RPMI7951 (cell line): ENCODE results near the gene RBFOX1. TPM values are rescaled to one million over a fixed set of nuclear protein-coding genes. Genes with fewer than 3 reads are reported as not detected.

Experiments
- DNase-seq: peaks from one replicate; pipeline ENCODE4 v3.0.0-alpha.2; 2012; ENCODE audit warnings: low read depth
- total RNA-seq: library from RNA; depleted of rRNA; stranded (reverse); fragments of >200 nt; shearing (Covaris generic); gene quantifications from 2 replicates; pipeline ENCODE4 v1.2.3, GENCODE V29; 2014

RBFOX1 gene
- total RNA-seq, 1 experiment from 2014 or later, result under 0.01 TPM

DNA sequence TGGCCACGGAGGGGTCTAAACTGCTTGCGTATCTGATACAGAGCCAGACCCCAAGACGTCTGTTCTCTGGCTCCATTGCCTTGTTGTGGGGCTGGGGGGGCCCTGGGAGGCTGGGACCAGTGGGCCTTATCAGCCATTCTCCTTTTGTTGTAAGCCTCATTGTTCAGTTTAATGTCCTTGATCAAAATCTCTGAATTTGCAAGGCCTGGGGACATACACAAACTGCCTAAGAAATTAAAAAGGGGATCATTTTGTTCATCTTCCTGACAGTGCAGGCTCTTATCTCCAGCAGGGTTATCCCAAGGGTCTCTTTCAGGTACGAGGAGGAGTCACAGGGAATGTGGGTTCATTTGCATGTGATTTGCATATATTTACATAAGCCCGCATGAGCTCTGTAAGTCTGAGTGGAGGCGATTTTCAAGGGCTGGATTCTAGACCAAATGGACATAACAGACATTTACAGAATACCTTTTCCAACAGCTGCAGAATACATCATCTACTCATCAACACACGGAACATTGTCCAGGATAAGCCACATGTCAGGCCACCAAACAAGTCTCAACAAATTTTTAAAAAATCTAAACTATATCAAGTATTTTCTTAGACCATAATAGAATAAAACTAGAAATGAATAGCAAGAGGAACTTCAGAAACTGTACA lies 269.8 kb downstream of the RBFOX1 start:
- DNase-seq, result no peak

DNA sequence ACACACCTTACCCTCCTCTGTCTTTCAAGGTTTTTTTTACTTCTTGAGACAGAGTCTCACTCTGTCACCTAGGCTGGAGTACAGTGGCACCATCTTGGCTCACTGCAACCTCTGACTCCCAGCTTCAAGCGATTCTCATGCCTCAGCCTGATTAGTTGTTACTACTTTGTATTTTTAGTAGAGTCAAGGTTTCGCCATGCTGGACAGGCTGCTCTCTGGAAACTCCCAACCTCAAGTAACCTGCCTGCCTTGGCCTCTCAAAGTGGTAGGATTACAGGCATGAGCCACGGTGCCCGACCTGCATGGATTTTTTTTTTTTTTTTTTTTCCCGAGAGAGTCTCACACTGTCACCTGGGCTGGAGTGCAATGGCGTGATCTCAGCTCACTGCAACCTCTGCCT lies 273.2 kb downstream of the RBFOX1 start:
- no peak for DNase-seq

DNA sequence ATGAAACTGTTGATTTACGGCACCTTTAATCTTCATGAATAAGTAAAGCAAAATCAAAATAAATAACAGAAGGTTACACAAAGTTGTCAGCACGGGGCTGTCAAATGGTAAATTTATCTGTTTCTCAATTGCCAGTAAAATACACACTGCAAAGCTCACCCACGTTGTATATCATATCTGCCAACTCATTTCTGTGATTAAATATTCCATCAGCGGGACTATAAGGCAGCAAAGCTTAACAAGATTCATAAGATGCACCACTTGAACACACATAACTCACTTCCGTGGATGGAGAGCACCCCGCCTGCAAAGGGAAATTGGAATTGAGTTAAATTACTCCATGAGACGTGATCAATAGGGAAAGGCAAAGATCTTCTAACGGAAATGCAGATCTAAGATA lies 280.0 kb downstream of the RBFOX1 start:
- no peak for DNase-seq

DNA sequence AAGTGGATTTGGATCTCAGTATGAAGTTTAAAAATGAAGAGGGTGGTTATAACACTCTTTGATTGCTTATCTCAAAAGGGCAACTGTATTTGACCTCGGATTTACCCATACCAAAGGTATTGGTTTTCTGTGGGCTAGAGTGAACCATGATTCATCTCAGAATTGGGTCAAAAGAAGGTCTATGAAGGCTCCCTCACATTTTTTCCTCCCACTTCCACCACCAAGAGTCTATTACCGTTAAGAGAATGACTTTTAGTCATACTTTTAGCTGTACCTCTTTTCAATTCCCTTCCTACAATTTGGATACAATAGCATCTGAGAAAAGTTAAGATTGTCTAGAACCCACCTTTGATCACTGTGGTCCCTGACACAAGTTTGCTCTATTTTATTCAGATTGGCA lies 280.9 kb downstream of the RBFOX1 start:
- no peak for DNase-seq

DNA sequence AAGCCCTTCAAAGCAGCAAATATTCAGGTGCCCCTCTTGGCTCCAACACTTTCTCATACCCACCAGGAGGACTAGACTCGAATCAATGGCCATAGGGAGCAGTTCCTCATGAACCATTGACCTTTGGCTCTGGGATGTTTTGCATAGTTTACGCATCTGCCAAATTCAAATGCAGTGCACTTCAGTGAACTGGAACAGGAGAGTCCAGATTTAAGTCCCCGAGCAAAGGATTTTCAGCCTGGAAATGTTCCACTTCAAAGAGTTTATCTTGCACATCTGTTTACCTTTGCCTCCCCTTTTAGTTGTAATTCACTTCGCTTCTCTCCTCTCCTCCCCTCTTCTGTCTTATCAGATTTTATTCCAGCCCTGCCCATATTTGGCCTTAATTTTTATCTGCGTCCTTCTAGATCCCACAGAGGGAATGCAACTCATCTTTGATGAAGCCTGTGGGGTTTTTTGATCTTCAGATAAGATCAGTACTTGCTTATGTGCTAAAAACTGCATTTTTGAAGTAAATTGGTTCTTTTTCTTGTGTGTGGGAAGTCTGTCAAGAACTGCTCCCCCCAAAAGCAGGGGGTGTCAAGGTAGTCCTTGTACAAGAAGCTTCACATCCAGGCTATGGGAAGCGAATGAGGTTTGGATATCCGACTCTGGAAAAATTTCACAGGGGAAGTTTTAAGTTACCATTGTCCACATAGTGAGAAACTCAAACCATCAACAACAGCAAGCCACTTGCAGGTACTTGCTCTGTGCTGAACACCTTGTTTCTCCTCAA lies 281.6 kb downstream of the RBFOX1 start:
- DNase-seq, result no peak

DNA sequence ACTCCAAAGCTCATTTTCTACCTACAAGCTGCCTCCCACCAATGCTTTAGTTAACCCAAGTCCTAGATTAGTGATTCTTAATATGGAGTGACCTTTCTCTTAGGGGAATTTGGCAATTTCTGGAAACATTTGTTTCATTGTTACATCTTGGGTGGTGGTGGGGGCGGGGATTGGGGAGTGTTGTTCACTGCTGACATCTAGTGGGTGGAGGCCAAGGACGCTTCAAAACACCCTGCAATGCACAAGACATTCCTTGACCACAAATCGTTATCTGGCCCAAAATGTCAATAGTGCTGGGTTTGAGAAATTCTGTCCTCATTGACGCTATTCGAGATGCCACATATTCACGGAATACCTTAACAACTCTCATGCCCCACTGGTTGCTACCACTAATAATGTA lies 282.9 kb downstream of the RBFOX1 start:
- no peak for DNase-seq

DNA sequence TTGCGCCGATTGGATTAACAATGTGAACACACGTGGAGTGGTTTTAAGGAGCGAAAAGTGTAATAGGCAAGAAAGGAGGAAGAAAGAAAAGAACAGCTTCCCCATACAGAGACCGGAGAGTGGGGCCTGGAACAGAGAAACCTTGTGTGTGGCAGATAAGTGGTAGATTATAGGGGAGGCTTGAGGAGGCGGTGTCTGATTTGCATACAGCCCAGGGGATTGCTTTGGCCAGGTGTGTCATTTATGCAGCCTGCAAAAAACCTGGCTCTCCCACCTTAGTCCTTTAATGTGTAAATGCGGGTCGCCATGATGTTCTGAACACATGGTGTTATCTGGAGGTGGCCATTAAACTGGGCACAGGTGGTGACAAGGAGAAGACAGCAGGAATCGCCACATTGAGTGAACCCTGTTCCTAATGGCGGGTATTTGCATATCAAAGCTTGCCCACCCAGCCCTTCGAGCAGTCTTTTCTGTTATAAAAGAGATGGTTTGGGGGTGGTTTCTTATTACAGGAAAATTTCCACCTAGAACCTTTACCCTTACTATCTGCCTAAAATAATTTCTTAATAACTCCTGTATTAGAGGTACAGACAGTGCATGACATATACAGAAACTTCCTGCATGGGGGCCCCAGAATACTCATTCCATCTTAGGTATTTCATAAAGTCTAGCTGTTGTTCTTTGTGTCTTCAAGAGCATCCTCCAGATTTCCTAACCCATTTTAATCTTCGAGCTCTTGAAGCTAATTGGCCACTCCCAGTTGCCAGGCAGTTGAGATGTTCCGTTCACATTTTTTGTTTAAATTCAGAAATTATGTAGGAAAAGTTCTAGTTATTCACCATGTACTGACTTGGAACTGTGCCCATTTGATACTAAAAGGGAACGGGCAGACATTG lies 292.5 kb downstream of the RBFOX1 start:
- DNase-seq, result no peak

DNA sequence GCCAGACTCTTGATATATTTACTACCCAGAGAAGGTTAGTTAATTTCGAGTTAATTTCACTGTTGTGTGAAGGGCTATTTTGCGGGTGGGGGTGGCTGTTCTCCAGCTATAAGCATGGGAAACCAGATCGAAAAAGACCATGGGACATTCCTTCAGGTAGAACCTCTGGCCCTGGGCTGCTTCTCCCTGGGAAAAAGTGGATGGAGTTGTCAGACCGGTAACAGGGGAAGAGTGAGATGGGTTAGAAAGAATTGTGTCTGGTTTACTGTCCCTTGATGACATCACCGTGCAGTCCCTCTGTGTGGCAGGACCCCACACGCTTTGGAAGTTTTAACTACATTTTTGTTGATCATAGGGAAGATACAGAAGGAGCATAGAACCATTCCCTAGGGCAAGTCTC lies 296.3 kb downstream of the RBFOX1 start:
- DNase-seq, result no peak

DNA sequence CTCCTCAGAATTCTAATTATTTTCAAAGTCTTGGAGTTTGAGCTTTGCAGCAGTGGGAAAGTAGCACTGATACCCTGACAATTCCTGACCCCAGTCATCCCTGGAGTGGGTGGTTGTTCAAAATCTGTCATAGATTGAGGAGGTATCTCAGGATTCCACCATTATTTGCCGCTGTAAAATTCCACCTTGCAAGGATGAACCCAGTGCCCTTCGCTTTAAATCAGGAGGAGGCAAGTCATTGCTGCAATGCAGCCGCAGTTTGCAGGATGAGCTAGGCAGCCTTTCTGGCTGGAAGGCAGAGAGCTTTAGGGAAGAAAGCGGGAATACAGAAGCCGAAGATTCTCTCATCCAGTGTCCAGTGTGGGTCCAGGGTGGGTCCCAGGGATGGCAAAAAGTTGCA lies 296.9 kb downstream of the RBFOX1 start:
- DNase-seq, result no peak

DNA sequence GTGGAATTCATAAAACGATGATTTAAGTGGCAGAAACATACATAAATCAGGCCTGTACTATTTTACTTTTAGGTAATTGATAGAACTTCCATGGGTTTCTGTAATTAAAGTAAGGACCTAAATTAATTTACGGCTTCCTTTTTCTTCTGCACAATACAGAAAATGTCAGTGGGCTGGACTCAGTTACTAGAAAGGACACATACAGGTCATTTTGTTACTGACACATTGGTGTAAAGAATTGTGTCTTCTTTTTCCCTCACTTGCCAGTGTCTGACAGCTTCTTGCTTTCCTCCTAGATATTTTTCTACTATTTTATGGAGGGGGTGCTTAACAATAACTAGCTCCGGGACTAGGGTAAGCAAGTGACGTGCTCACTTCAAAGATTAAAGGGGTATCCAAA lies 304.8 kb downstream of the RBFOX1 start:
- no peak for DNase-seq

DNA sequence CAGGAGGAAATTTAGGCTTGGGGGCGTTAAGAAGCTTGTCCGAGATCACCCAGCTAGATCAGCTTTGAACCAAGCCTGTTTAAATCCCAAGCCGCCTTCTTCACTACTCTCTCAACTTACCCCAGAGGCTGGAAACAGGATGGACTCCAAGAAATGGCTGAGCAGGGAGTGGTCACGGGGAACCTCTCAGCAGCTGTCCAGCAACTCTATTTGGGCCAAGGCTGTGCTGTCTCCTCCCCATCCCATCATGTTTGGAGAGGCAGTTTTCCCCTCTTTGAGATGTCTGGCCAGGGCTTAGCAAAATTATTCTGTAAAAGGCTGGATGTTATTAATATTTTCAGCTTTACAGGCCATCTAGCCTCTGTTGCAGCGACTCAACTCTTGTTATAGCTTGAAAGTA lies 305.7 kb downstream of the RBFOX1 start:
- no peak for DNase-seq

DNA sequence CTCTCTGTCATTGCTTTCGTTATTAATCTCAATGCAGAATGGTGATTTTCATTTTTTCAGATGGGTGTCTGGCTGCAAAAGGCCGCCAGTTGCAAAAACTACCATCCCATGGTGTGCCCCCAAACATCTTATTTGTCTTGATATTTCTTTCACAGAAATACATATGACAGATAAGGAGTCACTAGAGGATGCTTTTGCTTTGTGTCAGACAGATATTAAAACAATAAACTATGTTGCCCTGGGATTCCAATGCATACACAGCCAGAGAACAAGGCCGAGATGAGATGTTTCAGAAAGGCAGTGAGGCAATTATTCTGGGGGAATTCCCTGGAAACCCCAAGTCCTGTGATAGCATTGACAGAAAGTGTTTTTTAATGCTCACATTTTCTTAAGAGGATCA lies 307.7 kb downstream of the RBFOX1 start:
- DNase-seq, result no peak

DNA sequence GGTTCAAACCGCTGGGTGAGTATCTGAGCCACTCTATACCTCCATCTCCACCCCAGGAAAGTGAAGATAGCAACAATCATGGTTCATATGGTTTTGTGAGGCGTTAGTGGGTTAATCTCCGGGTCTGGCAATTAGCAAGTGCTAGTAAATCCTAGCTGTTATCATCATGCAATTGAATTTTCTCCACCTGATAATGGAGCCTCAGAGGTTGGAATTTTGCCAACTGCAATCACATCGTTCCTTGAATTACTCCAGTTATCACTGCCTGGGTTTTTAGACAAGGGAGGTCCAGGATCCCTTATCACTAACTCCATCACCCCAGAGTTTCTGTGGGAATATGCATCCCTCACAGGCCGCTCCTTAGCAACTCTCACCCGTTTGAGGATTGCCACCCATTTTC lies 311.5 kb downstream of the RBFOX1 start:
- no peak for DNase-seq

DNA sequence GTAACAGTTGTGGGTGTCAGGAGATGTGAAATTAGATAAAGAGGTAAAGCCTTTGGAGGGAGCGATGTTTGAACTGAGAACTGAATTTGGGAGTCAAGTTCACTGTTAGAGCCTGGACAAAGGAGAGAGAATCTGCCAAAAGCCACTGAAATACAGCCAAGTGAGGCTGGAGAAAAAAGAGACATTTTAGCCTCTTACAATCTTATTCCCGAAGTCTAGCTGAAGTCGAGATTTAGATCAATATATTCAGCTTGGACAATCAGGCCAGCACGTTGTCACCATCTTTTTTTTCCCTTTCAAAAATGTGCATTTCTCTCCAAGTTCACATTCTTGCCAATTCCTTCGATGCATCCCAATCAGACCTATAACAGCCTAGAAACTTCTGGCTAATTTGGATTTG lies 312.2 kb downstream of the RBFOX1 start:
- DNase-seq, result no peak

DNA sequence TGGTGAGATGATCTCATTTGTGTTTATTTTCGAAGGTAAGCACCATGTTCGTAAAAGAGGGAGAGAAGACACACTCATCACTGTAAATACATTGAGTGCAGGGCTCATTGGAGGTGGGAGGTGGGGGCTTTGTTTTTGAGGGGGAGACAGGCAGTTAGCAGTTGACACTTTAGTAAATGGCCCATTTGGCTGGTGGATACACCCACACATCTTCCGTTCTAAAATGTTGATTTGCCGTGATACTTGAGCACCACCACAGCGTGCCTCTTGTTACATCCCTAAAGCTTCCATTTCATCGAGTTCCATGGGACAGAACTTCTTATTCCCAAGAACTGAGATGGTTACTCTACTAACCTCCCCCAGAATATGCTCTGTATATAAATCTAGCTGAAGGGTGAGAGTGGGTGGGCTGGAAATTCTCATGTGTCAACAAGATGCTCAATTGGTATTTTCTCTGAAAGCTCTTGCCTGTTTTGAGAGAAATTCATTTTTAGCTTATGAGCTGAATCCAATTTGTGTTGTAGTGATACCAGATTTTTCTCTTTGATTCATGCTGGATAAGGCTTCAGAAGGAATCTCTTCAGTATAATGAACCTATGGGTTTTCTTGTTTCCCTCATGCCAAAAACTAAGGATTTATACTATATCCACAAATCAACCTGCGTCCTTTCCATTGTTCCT lies 314.3 kb downstream of the RBFOX1 start:
- DNase-seq, result no peak

DNA sequence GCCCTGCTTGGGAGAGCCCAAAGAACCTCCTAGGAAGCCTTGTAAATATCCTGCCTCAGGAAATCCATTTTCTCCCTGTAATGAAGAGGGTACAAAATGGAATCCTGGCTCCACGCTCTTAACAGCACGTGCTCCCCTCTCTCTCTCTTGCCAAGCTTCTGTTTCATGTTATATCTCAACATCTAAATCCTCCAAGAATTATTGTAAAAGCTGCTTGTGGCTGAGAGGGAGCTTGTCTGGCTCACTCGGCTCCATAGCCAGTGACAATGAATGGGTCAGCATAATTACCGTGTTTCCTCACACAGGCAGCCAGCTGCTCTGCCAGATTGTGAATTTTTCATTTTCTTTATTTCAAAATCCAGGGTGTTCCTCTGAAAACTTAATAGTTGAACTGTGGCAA lies 317.8 kb downstream of the RBFOX1 start:
- DNase-seq, result no peak

DNA sequence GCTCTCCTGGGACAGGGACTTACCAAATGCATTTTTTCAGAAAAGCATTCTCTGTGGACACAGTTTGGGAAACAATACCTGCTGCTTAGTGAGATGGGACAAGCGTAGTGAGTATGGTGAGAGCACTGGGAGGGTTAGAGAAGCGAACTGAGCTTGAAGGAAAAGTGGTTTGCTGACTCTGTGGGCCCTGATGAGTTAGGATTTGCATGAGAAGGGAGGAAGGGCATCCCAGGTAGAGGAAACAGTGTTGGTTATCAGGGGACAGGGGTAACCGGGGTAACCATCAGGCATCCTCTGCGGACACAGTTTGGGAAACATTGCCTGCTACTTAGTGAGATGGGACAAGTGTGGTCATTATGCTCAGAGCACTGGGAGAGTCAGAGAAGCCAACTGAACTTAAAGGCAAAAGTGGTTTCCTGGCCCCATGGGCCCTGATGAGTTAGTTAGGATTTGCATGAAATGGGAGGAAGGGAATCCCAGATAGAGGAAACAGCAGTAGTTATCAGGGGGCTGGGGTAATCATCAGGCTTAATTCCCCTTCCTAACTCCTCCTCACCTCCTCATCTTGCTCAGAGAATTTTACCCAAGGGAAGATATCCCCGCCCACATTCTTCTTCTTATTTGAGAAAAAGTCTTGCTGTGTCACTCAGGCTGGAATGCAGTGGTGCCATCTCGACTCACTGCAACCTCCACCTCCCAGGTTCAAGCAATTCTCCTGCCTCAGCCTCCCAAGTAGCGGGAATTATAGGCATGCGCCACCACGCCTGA lies 319.3 kb downstream of the RBFOX1 start:
- DNase-seq, result no peak

DNA sequence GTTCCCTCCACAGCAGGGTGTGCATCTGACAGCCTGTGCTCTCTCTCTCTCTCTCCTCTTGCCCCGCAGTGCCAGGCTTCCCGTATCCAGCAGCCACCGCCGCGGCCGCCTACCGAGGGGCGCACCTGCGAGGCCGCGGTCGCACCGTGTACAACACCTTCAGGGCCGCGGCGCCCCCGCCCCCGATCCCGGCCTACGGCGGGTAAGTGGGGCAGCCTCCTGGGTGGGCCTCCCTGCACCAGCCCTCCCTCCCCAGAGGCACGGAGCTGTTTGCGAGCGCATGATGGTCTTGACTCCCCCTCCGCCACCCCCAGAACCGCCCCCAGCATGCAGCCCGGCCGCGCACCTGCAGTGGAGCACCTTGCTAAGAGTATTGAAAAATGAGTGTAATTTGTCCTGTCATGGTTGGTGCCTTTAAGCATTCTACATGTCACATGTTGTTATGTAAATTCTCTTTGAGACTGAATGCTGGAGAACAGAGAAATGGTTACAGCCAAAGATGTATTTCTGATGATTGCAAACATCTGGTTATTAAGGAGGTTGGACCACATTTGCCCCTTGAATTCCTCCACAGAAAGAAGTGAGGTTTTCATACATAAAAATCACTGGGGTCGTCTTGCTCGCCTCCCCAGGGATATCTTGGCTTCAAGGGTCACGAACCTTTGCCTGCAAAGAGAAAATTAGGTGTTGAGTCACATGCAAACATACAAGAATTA lies 321.3 kb downstream of the RBFOX1 start:
- DNase-seq, result no peak

DNA sequence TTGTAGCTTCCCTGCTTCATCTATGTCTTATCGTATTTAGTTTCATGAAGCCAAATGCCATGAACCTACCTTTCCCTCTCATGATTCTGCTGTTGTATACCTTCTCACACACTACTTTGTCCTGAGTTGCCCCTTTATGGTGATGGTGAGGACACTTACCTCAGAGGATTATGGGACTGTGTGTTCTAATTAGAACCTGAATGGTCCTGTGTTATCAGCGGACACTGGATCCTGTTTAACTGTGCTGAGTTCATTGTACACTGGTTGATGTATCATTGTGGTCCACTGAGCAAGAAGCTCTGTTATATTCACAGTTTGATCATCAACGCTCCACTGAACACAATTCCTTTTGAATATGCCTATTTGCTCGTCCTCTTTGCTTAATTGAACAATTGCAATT lies 343.0 kb downstream of the RBFOX1 start:
- DNase-seq, result no peak

DNA sequence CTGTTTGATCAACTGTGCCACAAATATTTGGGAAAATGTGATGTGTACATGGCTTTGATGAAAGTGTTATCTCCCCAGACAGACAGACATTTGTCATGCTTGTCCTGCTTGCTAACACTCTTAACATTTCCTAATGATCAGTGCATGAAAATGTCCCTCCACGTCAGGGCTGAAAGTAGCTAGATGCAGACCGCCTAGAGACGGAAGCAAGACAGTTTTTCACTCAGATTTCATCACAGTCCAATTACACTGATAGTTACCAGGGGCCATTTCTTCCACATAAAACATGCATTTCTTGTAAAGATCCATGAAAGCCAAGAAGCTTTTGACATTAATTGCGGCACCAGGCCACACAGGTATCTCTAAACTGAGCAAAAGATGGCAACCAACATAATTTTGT lies 347.7 kb downstream of the RBFOX1 start:
- no peak for DNase-seq

DNA sequence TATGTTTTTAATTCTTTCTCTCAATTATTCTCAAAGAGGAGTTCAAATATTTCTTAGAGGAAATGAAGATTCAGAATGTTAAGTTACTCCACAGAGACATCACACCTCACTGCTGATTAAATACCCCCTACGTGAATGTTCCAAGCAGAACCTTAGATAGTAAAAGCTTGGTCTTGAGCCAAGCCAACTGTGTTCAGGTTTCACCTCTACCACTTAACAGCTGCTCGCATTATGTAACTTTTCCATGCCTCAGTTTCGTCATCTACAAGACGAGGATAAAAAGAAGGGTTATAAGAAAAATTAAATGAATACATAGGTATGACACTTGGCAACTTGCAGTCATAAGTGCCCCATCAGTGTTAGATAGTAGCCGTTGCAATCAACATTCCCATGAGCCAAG lies 356.2 kb downstream of the RBFOX1 start:
- DNase-seq, result no peak
